ENCODE measurements around the gene KCNS1. TPM values are rescaled to one million over a fixed set of nuclear protein-coding genes. Genes with fewer than 3 reads are reported as not detected.

KCNS1 gene
- polyA plus RNA-seq, 1 donor (not counting 4 experiments of a cell fraction or from before 2014, with no cell fraction given): 1.5 TPM

GRCh38 chr20:45098103-45098773 is 2.7 kb downstream of the KCNS1 start:
- no peak overlapping the region for H3K4me3 ChIP-seq (ENCODE audit: control insufficient read depth in 2 of 3, extremely low read depth in 1 of 3, insufficient read depth in 2 of 3, low read depth in 1 of 3, low read length in 3 of 3)
- H4K20me1 ChIP-seq (ENCODE audit: control insufficient read depth, extremely low read depth, insufficient read depth, low read length): no peaks in the 10 kb centered on the region
- H3K9me3 ChIP-seq (ENCODE audit: control insufficient read depth, low read depth, low read length): no peaks in the 10 kb centered on the region
- H3K9ac ChIP-seq (ENCODE audit: control insufficient read depth, extremely low read depth, insufficient read depth, low read length): no peak overlapping the region
- no peak for DNase-seq (ENCODE audit: low read depth, low spot score)
- no peak overlapping the region for H3K27ac ChIP-seq (ENCODE audit: control insufficient read depth, insufficient read depth, low read length)
- FAIRE-seq: no peak
- H3K36me3 ChIP-seq (ENCODE audit: control insufficient read depth in 2 of 2, extremely low read depth in 1 of 2, insufficient read depth in 2 of 2, low read length in 2 of 2): no peaks in the 10 kb centered on the region
- H3K79me2 ChIP-seq (ENCODE audit: control insufficient read depth, insufficient read depth, low read length): no peaks in the 10 kb centered on the region
- H3K4me1 ChIP-seq (ENCODE audit: control insufficient read depth, extremely low read depth, insufficient read depth, low read length): peaks cover 11% of the 10 kb centered on the region
- H2AFZ ChIP-seq (ENCODE audit: control insufficient read depth, low read length): no peak overlapping the region
- H3K27me3 ChIP-seq (ENCODE audit: control insufficient read depth, extremely low read depth, insufficient read depth, low read length): no peaks in the 10 kb centered on the region
- H3K9me1 ChIP-seq (ENCODE audit: control insufficient read depth, extremely low read depth, insufficient read depth, low read length): no peaks in the 10 kb centered on the region
- TF ChIP-seq EZH2 (IDR thresholded peaks at IDR 0.05; ENCODE audit: low read length): no peak
- TF ChIP-seq, protein P1, sequence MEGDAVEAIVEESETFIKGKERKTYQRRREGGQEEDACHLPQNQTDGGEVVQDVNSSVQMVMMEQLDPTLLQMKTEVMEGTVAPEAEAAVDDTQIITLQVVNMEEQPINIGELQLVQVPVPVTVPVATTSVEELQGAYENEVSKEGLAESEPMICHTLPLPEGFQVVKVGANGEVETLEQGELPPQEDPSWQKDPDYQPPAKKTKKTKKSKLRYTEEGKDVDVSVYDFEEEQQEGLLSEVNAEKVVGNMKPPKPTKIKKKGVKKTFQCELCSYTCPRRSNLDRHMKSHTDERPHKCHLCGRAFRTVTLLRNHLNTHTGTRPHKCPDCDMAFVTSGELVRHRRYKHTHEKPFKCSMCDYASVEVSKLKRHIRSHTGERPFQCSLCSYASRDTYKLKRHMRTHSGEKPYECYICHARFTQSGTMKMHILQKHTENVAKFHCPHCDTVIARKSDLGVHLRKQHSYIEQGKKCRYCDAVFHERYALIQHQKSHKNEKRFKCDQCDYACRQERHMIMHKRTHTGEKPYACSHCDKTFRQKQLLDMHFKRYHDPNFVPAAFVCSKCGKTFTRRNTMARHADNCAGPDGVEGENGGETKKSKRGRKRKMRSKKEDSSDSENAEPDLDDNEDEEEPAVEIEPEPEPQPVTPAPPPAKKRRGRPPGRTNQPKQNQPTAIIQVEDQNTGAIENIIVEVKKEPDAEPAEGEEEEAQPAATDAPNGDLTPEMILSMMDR (optimal IDR thresholded peaks at IDR 0.05 in 1 of 3, IDR thresholded peaks at IDR 0.05 in 1 of 3, conservative IDR thresholded peaks at IDR 0.05 in 1 of 3; ENCODE audit: extremely low read depth in 1 of 3, insufficient read depth in 2 of 3, low read length in 3 of 3): peak; percentile 6 to 37 (median 9)
- no peak overlapping the region for H3K4me2 ChIP-seq (ENCODE audit: control insufficient read depth, extremely low read depth, insufficient read depth, low read depth, low read length)
- dilution Hi-C loops (cut with MboI; ENCODE audit: extremely low pct_ligation_motif_present, low sequenced_read_pairs): no loop called here

DNA sequence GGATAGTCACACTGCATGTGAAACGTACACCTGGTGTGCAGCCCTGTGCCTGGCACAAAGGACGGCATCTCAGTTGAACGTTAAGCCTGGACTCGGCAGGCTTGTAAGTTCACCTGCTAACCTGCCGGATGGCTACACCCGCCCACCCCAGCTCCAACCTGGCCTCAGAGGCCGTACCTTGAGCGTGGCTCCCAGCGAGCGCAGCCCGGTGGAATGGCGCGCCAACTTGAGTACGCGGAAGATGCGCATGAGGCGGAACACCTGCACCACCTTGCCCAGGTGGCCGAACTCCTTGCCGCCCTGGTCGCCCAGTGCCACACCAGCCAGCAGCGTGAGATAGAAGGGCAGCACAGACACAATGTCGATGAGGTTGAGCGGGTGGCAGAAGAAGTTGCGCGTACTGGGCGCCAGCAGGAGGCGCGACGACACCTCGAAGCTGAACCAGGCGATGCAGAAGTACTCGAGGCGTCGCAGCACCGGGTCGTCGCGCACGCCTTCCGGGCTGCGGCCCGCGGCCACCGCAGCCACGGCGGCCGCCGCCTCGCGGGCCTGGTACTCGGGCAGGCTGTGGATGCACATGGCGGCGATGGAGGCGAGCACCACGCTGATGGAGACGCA is 3.3 kb downstream of the KCNS1 start:
- Histone ChIP-seq H3K79me2 (ENCODE audit: control insufficient read depth, insufficient read depth, low read length) (no peaks in the 10 kb centered on the region), H3K9me3 (ENCODE audit: control insufficient read depth, low read depth, low read length) (no peaks in the 10 kb centered on the region), H3K4me3 (ENCODE audit: control insufficient read depth in 2 of 3, extremely low read depth in 1 of 3, insufficient read depth in 2 of 3, low read depth in 1 of 3, low read length in 3 of 3) (no peak overlapping the region), H3K4me1 (ENCODE audit: control insufficient read depth, extremely low read depth, insufficient read depth, low read length) (peaks cover 11% of the 10 kb centered on the region), H3K36me3 (ENCODE audit: control insufficient read depth in 2 of 2, extremely low read depth in 1 of 2, insufficient read depth in 2 of 2, low read length in 2 of 2) (no peaks in the 10 kb centered on the region), H3K9me1 (ENCODE audit: control insufficient read depth, extremely low read depth, insufficient read depth, low read length) (no peaks in the 10 kb centered on the region), H2AFZ (ENCODE audit: control insufficient read depth, low read length) (no peak overlapping the region), H3K9ac (ENCODE audit: control insufficient read depth, extremely low read depth, insufficient read depth, low read length) (no peak overlapping the region), H4K20me1 (ENCODE audit: control insufficient read depth, extremely low read depth, insufficient read depth, low read length) (no peaks in the 10 kb centered on the region), H3K4me2 (ENCODE audit: control insufficient read depth, extremely low read depth, insufficient read depth, low read depth, low read length) (no peak overlapping the region), H3K27me3 (ENCODE audit: control insufficient read depth, extremely low read depth, insufficient read depth, low read length) (no peaks in the 10 kb centered on the region), H3K27ac (ENCODE audit: control insufficient read depth, insufficient read depth, low read length) (no peak overlapping the region)
- TF ChIP-seq, protein P1 (optimal IDR thresholded peaks at IDR 0.05 in 1 of 3, IDR thresholded peaks at IDR 0.05 in 1 of 3, conservative IDR thresholded peaks at IDR 0.05 in 1 of 3; ENCODE audit: extremely low read depth in 1 of 3, insufficient read depth in 2 of 3, low read length in 3 of 3): no peak
- TF ChIP-seq EZH2 (IDR thresholded peaks at IDR 0.05; ENCODE audit: low read length): no peak
- no peak for FAIRE-seq
- dilution Hi-C loops (cut with MboI; ENCODE audit: extremely low pct_ligation_motif_present, low sequenced_read_pairs): no loop called here
- no peak for DNase-seq (ENCODE audit: low read depth, low spot score)
